GM21576 (cell line): ENCODE results near the gene DYNLRB2.

Experiments
- ATAC-seq: cut with Tn5 transposase; IDR thresholded peaks from one replicate; pipeline ENCODE4 v1.9.1; 2021; ENCODE audit warnings: mild to moderate bottlenecking, moderate library complexity; ENCODE audit not compliant: unreplicated experiment

DYNLRB2 gene

DNA sequence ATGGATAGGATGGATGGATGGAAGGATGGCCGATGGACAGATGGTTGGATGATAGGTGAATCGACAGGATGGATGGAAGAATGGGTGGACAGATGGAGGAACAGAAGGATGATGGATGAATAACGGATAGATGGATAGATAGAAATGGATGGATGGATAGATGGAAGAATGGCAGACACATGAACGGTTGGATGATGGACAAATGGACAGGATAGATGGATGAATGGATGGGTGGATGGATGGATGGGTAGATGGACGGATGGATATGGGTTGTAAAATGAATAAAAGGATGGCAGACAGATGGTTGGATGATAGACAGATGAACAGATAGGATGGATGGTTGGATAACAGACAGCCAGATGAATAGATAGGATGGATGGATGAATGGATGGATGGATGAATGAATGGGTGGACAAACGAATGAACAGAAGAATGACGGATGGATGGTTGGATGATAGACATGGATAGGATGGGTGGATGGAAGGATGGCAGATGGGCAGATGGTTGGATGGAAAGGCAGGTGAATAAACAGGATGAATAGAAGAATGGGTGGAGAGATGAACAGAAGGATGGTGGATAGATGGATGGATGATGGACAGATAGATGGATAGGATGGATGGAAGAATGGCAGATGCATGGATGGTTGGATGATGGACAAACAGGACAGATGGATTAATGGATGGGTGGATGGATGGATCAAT, 55.9 kb downstream of the DYNLRB2 start:
- no peak for ATAC-seq

DNA sequence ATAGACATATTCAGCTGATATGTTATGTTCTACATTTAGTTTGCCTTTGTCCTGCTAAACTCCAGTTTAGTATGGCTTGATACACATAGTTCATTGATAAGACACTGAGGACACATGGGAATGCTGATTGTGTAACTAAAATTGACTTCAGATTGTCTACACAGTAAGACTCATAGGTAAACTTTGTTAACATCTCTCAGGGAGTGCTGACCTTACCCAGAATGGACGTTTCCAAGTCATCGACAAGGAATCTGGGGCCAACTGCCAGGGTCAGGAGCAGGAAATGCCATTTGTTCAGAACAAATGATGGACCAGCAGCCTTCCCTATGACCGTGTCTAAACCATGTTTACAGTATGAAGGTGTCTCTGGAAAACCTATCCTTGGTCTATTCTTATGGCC, 58.7 kb downstream of the DYNLRB2 start:
- ATAC-seq, result no peak
